Dendritic cell treated with granulocyte-macrophage colony-stimulating factor and Interleukin-4, amounts not matched to agents 40 ng/mL and 50 ng/mL, for 4 days (primary cell): ENCODE measurements around the gene UQCC3.
"Not testable (repeated sequence)": the region's sequence is repeated elsewhere in the genome, so short reads cannot be mapped to it uniquely, and the experiment has no call there.

Experiments used
- H3K27ac Mint-ChIP-seq: one replicate; pipeline ENCODE4 v1.8.0; 2022; ENCODE audit warnings: mild to moderate bottlenecking, mixed read lengths
- H3K27me3 Mint-ChIP-seq: one replicate; pipeline ENCODE4 v1.8.0; 2022; ENCODE audit warnings: mild to moderate bottlenecking, mixed read lengths
- H3K36me3 Mint-ChIP-seq: one replicate; pipeline ENCODE4 v1.8.0; 2022; ENCODE audit warnings: low read depth, mixed read lengths
- H3K4me1 Mint-ChIP-seq: one replicate; pipeline ENCODE4 v1.8.0; 2022; ENCODE audit warnings: low read depth, mixed read lengths
- H3K4me3 Mint-ChIP-seq: one replicate; pipeline ENCODE4 v1.8.0; 2022; ENCODE audit warnings: mild to moderate bottlenecking, moderate library complexity, mixed read lengths
- H3K9me3 Mint-ChIP-seq: one replicate; pipeline ENCODE4 v1.8.0; 2022; ENCODE audit warnings: mixed read lengths
- intact Hi-C: fragments of 100-400 bp; cut with micrococcal nuclease; formaldehyde crosslinking; loops from one replicate; pipeline ENCODE4 v1.15.0; 2022

Gene UQCC3

GRCh38 chr11:62675415-62675814, 3.9 kb downstream of the UQCC3 start:
- H3K9me3 Mint-ChIP-seq, intact Hi-C loops, H3K27me3 Mint-ChIP-seq, H3K4me3 Mint-ChIP-seq, H3K27ac Mint-ChIP-seq: not testable (repeated sequence)
- H3K4me1 Mint-ChIP-seq = peaks cover 59% of the 10 kb centered on the region
- peaks cover 78% of the 10 kb centered on the region for H3K36me3 Mint-ChIP-seq

- H3K4me3 Mint-ChIP-seq = no peak overlapping the region
- intact Hi-C loops = no loop called here
- H3K9me3 Mint-ChIP-seq = no peaks in the 10 kb centered on the region
- H3K27ac Mint-ChIP-seq = peak overlapping the region; percentile 95
- peaks cover 56% of the 10 kb centered on the region for H3K4me1 Mint-ChIP-seq
- H3K27me3 Mint-ChIP-seq = no peaks in the 10 kb centered on the region
- peaks cover 69% of the 10 kb centered on the region for H3K36me3 Mint-ChIP-seq
Measured at GRCh38 chr11:62676698-62677097, 5.2 kb downstream of the UQCC3 start.

- Mint-ChIP-seq H3K27me3 (no peaks in the 10 kb centered on the region), H3K27ac (peak overlapping the region; percentile 95), H3K4me3 (no peak overlapping the region), H3K36me3 (peaks cover 64% of the 10 kb centered on the region), H3K9me3 (no peaks in the 10 kb centered on the region), H3K4me1 (peaks cover 54% of the 10 kb centered on the region)
- intact Hi-C loops = no loop called here
Measured at GRCh38 chr11:62677156-62677555, 5.7 kb downstream of the UQCC3 start.

GRCh38 chr11:62677714-62678113, 6.2 kb downstream of the UQCC3 start:
- H3K36me3 Mint-ChIP-seq = peaks cover 59% of the 10 kb centered on the region
- no peaks in the 10 kb centered on the region for H3K9me3 Mint-ChIP-seq
- H3K27me3 Mint-ChIP-seq = no peaks in the 10 kb centered on the region
- intact Hi-C loops = no loop called here
- peaks cover 49% of the 10 kb centered on the region for H3K4me1 Mint-ChIP-seq
- peak overlapping the region; percentile 95 for H3K27ac Mint-ChIP-seq
- H3K4me3 Mint-ChIP-seq = peak overlapping the region; percentile 87

GRCh38 chr11:62678433-62678769, 6.9 kb downstream of the UQCC3 start:
- H3K4me3 Mint-ChIP-seq = peak overlapping the region; percentile 87
- H3K36me3 Mint-ChIP-seq = peaks cover 54% of the 10 kb centered on the region
- H3K9me3 Mint-ChIP-seq = no peaks in the 10 kb centered on the region
- H3K27me3 Mint-ChIP-seq = no peaks in the 10 kb centered on the region
- intact Hi-C loops = no loop called here
- H3K4me1 Mint-ChIP-seq = peaks cover 44% of the 10 kb centered on the region
- H3K27ac Mint-ChIP-seq = peak overlapping the region; percentile 95

GRCh38 chr11:62678770-62679696, 7.6 kb downstream of the UQCC3 start, which contains the start of gene UBXN1:
Gene UBXN1 (minus strand): TSS chr11:62679073. CDS start chr11:62678923, 150 bp downstream.
- peak within 1 kb of the TSS; percentile 95 for H3K27ac Mint-ChIP-seq
- no peaks in the 10 kb centered on the region for H3K27me3 Mint-ChIP-seq
- peaks cover 44% of the 10 kb centered on the region for H3K4me1 Mint-ChIP-seq
- peak within 1 kb of the TSS; percentile 87 for H3K4me3 Mint-ChIP-seq
- no peaks in the 10 kb centered on the region for H3K9me3 Mint-ChIP-seq
- H3K36me3 Mint-ChIP-seq = peaks cover 48% of the 10 kb centered on the region
- intact Hi-C loops = loop anchor here (1.0 kb wide), 1 partner anchor 26 kb away; the partner anchor contains the start of gene INTS5

GRCh38 chr11:62680825-62681240, 9.4 kb downstream of the UQCC3 start:
- Mint-ChIP-seq H3K27me3 (no peaks in the 10 kb centered on the region), H3K9me3 (no peaks in the 10 kb centered on the region), H3K36me3 (peaks cover 32% of the 10 kb centered on the region), H3K4me1 (peaks cover 38% of the 10 kb centered on the region), H3K4me3 (peak overlapping the region; percentile 4), H3K27ac (peak overlapping the region; percentile 39)
- intact Hi-C loops = loop anchor here (1.0 kb wide), 1 partner anchor 13 kb away; no protein-coding TSS in a partner anchor

GRCh38 chr11:62682518-62682917, 11.0 kb downstream of the UQCC3 start:
- peaks cover 10% of the 10 kb centered on the region for H3K27me3 Mint-ChIP-seq
- H3K36me3 Mint-ChIP-seq = peaks cover 15% of the 10 kb centered on the region
- H3K27ac Mint-ChIP-seq = no peak overlapping the region
- intact Hi-C loops = no loop called here
- no peak overlapping the region for H3K4me3 Mint-ChIP-seq
- no peaks in the 10 kb centered on the region for H3K9me3 Mint-ChIP-seq
- peaks cover 23% of the 10 kb centered on the region for H3K4me1 Mint-ChIP-seq

GRCh38 chr11:62687508-62688396, 16.3 kb downstream of the UQCC3 start:
- H3K27ac Mint-ChIP-seq = peak overlapping the region; percentile 25
- H3K27me3 Mint-ChIP-seq = peaks cover 32% of the 10 kb centered on the region
- peaks cover 38% of the 10 kb centered on the region for H3K36me3 Mint-ChIP-seq
- no peaks in the 10 kb centered on the region for H3K9me3 Mint-ChIP-seq
- peak overlapping the region; percentile 48 for H3K4me3 Mint-ChIP-seq
- intact Hi-C loops = no loop called here
- H3K4me1 Mint-ChIP-seq = peaks cover 9% of the 10 kb centered on the region

GRCh38 chr11:62688491-62688890, 17.0 kb downstream of the UQCC3 start:
- Mint-ChIP-seq H3K4me3 (no peak overlapping the region), H3K27ac (no peak overlapping the region), H3K27me3 (peaks cover 32% of the 10 kb centered on the region), H3K9me3 (no peaks in the 10 kb centered on the region), H3K4me1 (peaks cover 9% of the 10 kb centered on the region), H3K36me3 (peaks cover 43% of the 10 kb centered on the region)
- intact Hi-C loops = no loop called here

- Mint-ChIP-seq H3K9me3 (no peaks in the 10 kb centered on the region), H3K4me1 (peaks cover 11% of the 10 kb centered on the region), H3K36me3 (peaks cover 54% of the 10 kb centered on the region), H3K27ac (no peak within 1 kb of the TSS), H3K4me3 (no peak within 1 kb of the TSS), H3K27me3 (peaks cover 32% of the 10 kb centered on the region)
- intact Hi-C loops = loop anchor here (10.0 kb wide), 1 partner anchor 295 kb away; no protein-coding TSS in a partner anchor
Measured at GRCh38 chr11:62689421-62690183, 18.1 kb downstream of the UQCC3 start, which contains the start of gene LRRN4CL. Gene LRRN4CL (minus strand): TSS chr11:62689530. CDS start chr11:62688508, 1,022 bp downstream.

- intact Hi-C loops = loop anchor here (1.0 to 10.0 kb wide), 2 partner anchors 13 to 299 kb away; no protein-coding TSS in a partner anchor
- not testable (repeated sequence) for H3K27ac Mint-ChIP-seq, H3K4me1 Mint-ChIP-seq, H3K9me3 Mint-ChIP-seq, H3K4me3 Mint-ChIP-seq
- H3K27me3 Mint-ChIP-seq = peaks cover 11% of the 10 kb centered on the region
- peaks cover 87% of the 10 kb centered on the region for H3K36me3 Mint-ChIP-seq
Measured at GRCh38 chr11:62693624-62694023, 22.2 kb downstream of the UQCC3 start.
